NB4 (cell line): ENCODE data around the gene CELF5.
"Not testable (repeated sequence)": the region's sequence is repeated elsewhere in the genome, so short reads cannot be mapped to it uniquely, and the experiment has no call there.

ENCODE experiments used
- POLR2A ChIP-seq: IDR thresholded peaks from 2 replicates; pipeline ENCODE4 v1.6.1; 2011; ENCODE audit warnings: mild to moderate bottlenecking; ENCODE audit not compliant: insufficient read length; ENCODE audit errors: extremely low read depth
- TF ChIP-seq, protein P1 (sequence below): IDR thresholded peaks from one replicate; pipeline ENCODE4 v1.5.1; 2012; ENCODE audit warnings: low read depth, low read length

GRCh38 chr19:3221576-3221975 lies 2.9 kb upstream of the CELF5 start:
- TF ChIP-seq, protein P1, sequence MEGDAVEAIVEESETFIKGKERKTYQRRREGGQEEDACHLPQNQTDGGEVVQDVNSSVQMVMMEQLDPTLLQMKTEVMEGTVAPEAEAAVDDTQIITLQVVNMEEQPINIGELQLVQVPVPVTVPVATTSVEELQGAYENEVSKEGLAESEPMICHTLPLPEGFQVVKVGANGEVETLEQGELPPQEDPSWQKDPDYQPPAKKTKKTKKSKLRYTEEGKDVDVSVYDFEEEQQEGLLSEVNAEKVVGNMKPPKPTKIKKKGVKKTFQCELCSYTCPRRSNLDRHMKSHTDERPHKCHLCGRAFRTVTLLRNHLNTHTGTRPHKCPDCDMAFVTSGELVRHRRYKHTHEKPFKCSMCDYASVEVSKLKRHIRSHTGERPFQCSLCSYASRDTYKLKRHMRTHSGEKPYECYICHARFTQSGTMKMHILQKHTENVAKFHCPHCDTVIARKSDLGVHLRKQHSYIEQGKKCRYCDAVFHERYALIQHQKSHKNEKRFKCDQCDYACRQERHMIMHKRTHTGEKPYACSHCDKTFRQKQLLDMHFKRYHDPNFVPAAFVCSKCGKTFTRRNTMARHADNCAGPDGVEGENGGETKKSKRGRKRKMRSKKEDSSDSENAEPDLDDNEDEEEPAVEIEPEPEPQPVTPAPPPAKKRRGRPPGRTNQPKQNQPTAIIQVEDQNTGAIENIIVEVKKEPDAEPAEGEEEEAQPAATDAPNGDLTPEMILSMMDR, result not testable (repeated sequence)
- not testable (repeated sequence) for TF ChIP-seq POLR2A
